NCI-H774 (cell line): ENCODE results near the gene IPO8.
A peak's percentile ranks its signal among the peaks of the same experiment; 100 is the strongest.

Experiments
- DNase-seq: peaks from one replicate; lab custom pipeline; 2025; lab: John Stamatoyannopoulos, UW

The IPO8 gene

GRCh38 chr12:30695199-30696102, at the start of gene IPO8:
TSS of gene IPO8 (minus strand) at chr12:30695869. CDS start at chr12:30695647, 222 bp downstream.
- peak; percentile 92 for DNase-seq

DNA sequence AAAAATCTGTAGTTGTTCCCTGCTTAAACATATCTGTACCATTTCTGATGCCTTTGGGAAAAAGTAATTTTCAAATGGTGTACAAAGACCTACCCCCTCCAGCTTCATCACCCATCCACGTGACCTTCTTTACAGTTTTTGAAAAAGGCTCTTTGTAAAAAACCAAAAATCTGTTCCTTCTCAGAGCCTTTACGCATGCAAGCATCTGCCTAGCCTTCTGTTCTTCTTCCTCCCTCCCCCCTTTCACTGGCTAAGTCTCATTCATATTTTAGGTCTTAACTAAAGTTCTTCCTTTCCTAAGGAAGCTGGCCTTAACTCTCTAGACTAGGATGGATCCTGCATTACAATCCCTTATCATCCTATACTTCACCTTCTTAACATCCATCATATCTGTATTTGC, 48.7 kb upstream of the IPO8 start:
- DNase-seq, result no peak

DNA sequence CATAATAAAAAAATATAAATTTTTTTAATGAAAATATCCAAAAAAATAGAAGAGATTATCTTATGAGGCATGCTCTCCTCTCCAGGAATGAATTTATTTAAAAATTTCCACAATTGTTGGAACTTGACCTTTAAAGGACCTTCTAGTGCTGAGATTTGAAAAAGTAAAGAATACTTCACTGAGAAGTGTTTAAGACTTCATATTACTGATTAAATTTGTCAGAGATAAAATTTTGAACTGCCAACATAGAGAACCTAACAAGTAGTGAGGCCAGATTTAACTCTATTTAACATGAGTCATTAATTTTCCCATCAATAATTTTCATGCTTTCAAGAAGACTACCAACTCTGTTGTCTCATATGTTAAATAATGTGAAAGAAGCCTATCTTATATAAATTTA, 44.6 kb upstream of the IPO8 start:
- DNase-seq, result no peak

DNA sequence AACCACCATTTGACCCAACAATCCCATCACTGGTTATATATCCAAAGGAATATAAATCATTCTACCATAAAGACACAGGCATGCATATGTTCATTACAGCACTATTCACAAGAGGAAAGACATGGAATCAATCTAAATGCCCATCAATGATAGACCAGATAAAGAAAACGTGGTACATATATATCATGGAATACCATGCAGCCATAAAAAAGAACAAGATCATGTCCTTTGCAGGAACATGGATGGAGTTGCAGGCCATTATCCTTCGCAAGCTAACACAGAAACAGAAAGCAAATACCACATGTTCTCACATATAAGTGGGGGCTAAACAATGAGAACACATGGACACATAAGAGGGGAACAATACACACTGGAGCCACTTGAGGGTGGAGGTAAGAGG, 43.4 kb upstream of the IPO8 start:
- no peak for DNase-seq

GRCh38 chr12:30732954-30733637, 37.4 kb upstream of the IPO8 start:
- DNase-seq, result no peak

- DNase-seq, result no peak
These were observed 34.3 kb upstream of the IPO8 start for GRCh38 chr12:30730011-30730410.

DNA sequence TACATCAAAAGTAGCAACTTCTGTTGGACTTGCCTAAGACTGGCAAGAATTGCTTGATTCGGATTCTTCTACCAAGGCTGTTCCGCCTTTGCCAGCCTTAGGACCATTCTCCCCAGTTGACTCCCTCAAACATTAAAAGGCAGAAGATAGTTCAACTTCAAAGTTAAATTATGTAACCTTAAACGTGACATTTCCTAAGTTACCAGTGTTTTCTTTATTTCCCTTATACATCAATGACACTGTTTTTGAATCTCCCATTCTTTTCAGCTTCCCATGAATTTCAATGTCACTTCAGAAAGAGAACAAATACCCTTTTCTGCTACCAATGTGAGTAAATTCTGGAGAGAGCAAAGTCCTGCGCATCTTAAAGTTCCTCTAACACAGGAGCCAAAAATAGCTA, 33.9 kb upstream of the IPO8 start:
- no peak for DNase-seq

GRCh38 chr12:30726647-30727046, 31.0 kb upstream of the IPO8 start:
- no peak for DNase-seq

- DNase-seq, result no peak
These were observed 30.1 kb upstream of the IPO8 start for GRCh38 chr12:30725739-30726138.

- no peak for DNase-seq
These were observed 23.4 kb upstream of the IPO8 start for GRCh38 chr12:30719060-30719459.

DNA sequence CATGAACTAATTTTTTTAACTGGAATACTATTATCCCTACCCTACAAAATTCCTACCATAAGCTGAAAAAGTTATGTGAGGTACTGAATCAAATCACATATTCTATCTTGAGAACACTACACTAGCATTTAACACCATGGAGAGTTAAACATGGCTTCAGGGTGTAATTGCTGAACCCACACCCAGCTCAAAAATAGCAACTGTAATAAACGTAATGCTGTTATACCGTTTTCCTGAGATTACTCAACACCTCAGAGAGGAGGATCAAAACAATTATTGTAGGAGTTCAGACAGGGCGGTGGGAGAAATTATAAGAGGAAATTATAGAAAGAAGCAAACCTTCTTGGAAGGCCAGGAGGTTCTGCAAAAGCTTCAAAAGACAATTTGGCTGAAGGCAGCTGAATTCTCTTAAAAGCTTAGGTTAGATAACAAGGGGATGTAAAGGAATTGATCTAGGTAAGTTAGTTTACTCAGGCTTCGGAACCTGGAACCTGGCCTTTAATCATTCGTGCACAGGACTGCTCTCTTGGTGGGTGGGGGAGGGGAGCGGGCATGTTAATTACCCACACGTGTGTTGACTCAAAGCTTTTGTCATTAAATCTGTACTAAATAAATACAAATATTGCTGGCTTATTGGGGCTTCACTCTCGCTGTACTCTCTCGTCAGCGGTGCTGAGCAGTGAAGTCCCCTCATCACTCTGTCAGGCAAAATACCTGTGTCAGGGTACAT, 12.1 kb upstream of the IPO8 start:
- no peak for DNase-seq

DNA sequence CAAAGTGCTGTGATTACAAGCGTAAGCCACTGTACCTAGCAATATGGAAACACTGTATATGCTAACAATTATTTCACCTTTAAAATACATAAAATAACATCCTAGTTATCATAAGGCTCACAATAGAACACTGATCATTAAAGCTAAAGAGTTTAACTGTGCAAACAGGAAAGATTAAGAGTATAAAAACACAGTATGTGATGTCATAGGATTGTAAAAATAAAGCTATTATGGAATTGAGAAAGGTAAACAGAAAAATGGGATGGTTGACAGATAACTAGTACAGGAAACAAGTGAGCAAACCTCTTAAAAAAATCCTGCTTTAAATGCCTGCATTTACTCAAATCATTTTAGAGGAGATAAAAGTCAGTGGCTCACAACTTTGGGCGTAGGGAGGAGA, 10.8 kb upstream of the IPO8 start:
- DNase-seq, result peak; percentile 21

- no peak for DNase-seq
These were observed 5.4 kb upstream of the IPO8 start for GRCh38 chr12:30701056-30701455.

DNA sequence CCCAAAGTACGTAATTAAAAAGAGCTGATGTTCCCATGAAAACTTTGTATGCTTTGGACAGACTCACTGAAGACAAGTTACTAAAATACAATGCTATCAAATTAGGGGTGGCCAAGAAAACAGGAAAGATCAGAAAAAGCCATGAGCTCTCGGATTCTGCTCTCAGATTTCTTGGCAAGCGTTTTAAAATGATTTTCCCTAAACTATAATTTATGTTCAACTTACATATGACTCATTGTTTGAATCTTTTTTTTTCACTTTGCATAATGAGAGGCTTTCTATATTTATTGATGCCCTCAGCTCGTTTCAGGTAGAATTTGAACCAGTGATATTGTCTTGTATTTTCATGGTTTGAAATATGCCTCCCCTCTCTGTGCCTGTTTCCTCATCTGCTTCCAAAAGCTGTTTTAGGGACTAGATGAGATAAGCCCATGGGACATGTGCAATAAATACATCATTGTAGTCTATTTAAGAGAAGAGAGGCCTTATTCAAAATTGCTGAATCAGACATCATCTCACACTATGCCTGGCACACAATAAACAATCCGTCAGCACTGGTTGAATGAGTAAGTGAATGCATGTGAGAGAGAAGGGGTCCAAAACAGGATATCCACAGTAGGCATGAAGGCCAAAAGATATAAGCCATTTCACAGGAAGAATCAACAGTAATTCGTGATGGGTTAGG, 4.7 kb upstream of the IPO8 start:
- no peak for DNase-seq

DNA sequence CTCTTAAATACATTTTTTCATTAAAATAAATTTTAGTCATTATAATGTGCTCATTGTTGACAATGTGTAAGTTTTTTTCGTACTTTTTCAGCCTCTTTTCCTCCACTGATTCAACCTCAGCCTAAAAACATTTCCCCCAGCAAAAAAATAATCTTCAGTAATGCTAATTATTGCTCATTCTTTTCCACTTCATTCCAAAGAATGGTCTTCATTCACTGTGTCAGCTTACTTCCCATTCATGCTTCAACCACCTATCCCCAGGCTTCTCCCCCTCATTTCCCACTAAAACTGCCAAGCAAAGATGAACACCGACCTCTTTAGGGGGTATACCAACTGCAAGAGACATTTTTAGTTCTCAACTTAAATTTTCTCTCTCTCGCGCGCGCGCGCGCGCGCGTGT, 2.7 kb upstream of the IPO8 start:
- no peak for DNase-seq

DNA sequence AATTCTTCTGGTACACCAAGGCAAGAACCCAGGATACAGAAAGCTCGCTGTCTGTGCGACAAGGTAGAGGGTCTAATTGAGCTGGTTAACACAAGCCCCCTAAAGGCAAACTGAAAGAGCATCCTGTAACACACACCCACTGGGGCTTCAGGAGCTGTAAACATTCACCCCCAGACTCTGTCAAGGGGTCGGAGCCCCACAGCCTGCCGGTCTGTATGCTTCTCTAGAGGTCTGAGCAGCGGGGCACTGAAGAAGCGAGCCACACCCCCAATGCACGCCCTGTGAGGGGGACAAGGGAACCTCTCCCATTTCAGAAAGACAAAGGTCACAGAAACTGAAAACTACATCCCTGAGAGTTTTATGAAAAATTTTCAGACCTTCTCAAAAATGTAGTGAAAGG, 1.3 kb upstream of the IPO8 start:
- no peak for DNase-seq

- DNase-seq, result no peak
These were observed 817 bp upstream of the IPO8 start for GRCh38 chr12:30696486-30696885.

- no peak for DNase-seq
These were observed 387 bp upstream of the IPO8 start for GRCh38 chr12:30696103-30696408.

DNA sequence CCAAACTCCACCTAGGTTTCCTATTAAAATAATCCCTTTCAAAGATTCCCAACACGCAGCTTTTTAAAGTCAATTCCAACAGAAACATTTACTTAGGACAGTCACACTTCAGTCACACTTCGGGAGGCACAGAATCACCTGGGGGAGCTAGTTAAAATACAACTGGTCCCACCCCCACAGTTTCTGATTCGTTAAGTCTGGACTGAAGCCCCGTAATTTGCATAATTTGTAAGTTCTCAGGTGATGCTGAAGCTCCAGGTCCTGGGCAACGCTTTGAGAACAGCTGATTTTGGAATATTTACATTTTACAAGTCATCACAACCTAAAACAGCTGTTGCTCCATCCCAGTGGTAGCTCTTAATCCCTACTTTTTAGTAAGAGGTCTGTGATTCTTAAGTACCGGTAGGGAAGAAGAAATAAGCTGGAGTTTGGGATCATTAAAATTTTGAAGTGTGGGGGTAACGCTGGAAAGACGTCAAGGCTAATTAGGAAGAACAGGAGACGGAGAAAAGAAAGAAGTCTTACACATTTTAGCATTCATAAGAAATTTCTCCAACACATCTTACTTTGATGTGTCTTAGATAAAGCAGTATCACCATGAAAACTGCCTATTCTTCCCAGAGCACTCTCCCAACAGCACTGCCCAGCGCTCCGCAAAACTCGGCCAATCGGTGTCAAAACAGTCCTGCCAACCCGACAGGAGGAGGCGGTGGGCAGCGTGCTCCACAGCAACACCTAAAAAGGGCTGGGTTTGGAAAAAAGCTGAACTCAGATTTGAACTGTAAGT, 1.1 kb downstream of the IPO8 start:
- peak; percentile 34 for DNase-seq

DNA sequence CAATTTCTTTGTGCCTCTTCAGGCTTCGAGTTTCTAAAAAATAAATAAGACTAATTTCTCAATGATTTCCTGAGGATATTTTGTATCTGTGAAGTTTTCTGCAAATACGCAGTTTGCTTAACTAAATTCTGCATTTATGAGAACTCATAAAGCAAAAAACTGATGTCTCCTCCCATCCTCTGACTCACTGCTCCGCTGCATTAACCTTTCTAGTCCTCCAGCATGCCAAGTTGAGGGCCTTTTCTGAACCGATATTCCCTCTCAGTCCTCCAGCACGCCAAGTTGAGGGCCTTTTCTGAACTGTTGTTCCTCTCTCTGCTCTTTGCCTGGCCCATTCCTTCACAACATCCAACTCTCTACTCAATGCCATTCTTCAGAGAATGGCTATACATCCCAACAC, 3.2 kb downstream of the IPO8 start:
- no peak for DNase-seq

DNA sequence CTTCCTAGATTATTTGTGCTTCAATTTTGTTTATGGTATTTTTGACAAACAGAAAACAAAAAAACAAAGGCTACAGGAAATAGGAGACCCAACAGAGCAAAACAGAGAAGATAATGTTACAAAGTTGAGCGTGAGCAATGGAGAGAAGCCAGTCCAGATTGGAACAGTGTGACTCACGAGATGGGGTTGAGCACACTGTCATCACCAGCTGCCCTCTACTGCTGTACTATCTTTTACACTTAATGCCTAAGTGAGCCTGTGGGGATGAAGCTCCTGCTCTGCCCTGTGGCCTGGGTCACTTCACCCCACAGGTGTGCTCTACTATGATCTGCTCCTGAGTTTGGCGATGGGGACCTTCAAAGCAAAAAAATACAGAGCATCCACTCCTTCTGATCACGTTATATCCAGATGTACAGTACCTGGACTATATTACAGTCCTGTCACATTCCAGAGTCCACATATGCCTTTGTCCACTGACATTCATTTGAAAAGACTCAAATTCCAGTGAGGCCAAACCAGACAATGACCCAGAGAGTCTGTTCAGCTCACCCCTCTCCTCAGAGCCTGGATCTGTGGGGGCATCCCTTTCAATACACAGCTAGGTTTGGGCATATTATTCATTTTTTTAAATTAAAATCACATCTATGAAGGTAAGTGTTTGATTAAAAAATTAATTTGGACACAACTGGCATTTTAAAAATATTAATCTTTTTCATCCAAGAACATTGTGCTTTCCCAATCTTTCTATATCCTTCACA, 4.4 kb downstream of the IPO8 start:
- no peak for DNase-seq
